GM12878 (cell line): ENCODE data around the gene UMOD.

Experiments used
- BMI1 ChIP-seq: fragments of 450-650 bp; IDR thresholded peaks from 2 replicates; pipeline ENCODE4 v1.6.1; 2016; ENCODE audit warnings: mild to moderate bottlenecking, moderate library complexity, borderline replicate concordance
- EGR1 ChIP-seq, 2 experiments: IDR thresholded peaks; 1 replicate in 1 of 2; 2 replicates in 1 of 2; pipeline ENCODE4 v1.6.1; 2011 to 2012; ENCODE audit warnings: low read depth in 2 of 2, low read length in 2 of 2, borderline replicate concordance in 1 of 2, mild to moderate bottlenecking in 1 of 2, moderate library complexity in 1 of 2
- EP300 ChIP-seq, 2 experiments: fragments of 150-350 bp in 1 of 2; IDR thresholded peaks; 2 replicates each; pipeline ENCODE4 v1.6.1; 2011 to 2012; ENCODE audit warnings: low read depth in 2 of 2, low read length in 2 of 2, borderline replicate concordance in 1 of 2, improper control_type of control experiment in 1 of 2, inconsistent platforms in 1 of 2; ENCODE audit not compliant: control insufficient read depth in 1 of 2
- EZH2 ChIP-seq: IDR thresholded peaks from 2 replicates; pipeline ENCODE4 v1.6.1; 2012; ENCODE audit warnings: low read depth, mild to moderate bottlenecking, control low read depth, inconsistent platforms, low read length, borderline replicate concordance; ENCODE audit not compliant: control insufficient read depth
- FOS ChIP-seq: IDR thresholded peaks from 3 replicates; pipeline ENCODE4 v1.6.1; 2011; ENCODE audit warnings: borderline replicate concordance; ENCODE audit not compliant: insufficient read length; ENCODE audit errors: extremely low read depth
- FOXM1 ChIP-seq: IDR thresholded peaks from 2 replicates; pipeline ENCODE4 v1.6.1; 2012; ENCODE audit warnings: low read depth, mild to moderate bottlenecking, inconsistent platforms, low read length, moderate library complexity
- MTA3 ChIP-seq: IDR thresholded peaks from 2 replicates; pipeline ENCODE4 v1.6.1; 2012; ENCODE audit warnings: low read length, inconsistent platforms, borderline replicate concordance
- NFYA ChIP-seq: IDR thresholded peaks from 2 replicates; pipeline ENCODE4 v1.6.1; 2011; ENCODE audit warnings: low read depth, mild to moderate bottlenecking, low read length, improper control_type of control experiment, borderline replicate concordance
- POLR2A ChIP-seq: IDR thresholded peaks from 2 replicates; pipeline ENCODE4 v1.6.1; 2011; ENCODE audit warnings: low read depth, mild to moderate bottlenecking, low read length
- TCF12 ChIP-seq: IDR thresholded peaks from 2 replicates; pipeline ENCODE4 v1.6.1; 2011; ENCODE audit warnings: low read depth, mild to moderate bottlenecking, low read length
- TF ChIP-seq, protein P1 (sequence below), 3 experiments: IDR thresholded peaks in 2 of 3; conservative IDR thresholded peaks in 1 of 3; 2 replicates each; pipeline ENCODE4 v1.5.1; 2011; ENCODE audit warnings: low read depth in 3 of 3, low read length in 3 of 3, mild to moderate bottlenecking in 3 of 3, control low read depth in 2 of 3, moderate library complexity in 2 of 3, inconsistent platforms in 1 of 3, mixed read lengths in 1 of 3; ENCODE audit not compliant: control insufficient read depth in 2 of 3, insufficient read depth in 1 of 3; ENCODE audit errors: extremely low read depth in 1 of 3

GRCh38 chr16:20333120-20333519, 19.4 kb downstream of the UMOD start:
- TF ChIP-seq EZH2 (no peak), BMI1 (no peak), NFYA (no peak), FOXM1 (no peak), TCF12 (no peak), MTA3 (no peak), EGR1 (IDR thresholded peaks at IDR 0.05; ENCODE audit: borderline replicate concordance in 1 of 2, low read depth in 2 of 2, low read length in 2 of 2) (no peak), POLR2A (no peak), FOS (no peak), EP300 (IDR thresholded peaks at IDR 0.05; ENCODE audit: borderline replicate concordance in 1 of 2, control insufficient read depth in 1 of 2, low read depth in 2 of 2, low read length in 2 of 2) (no peak)
- TF ChIP-seq, protein P1, sequence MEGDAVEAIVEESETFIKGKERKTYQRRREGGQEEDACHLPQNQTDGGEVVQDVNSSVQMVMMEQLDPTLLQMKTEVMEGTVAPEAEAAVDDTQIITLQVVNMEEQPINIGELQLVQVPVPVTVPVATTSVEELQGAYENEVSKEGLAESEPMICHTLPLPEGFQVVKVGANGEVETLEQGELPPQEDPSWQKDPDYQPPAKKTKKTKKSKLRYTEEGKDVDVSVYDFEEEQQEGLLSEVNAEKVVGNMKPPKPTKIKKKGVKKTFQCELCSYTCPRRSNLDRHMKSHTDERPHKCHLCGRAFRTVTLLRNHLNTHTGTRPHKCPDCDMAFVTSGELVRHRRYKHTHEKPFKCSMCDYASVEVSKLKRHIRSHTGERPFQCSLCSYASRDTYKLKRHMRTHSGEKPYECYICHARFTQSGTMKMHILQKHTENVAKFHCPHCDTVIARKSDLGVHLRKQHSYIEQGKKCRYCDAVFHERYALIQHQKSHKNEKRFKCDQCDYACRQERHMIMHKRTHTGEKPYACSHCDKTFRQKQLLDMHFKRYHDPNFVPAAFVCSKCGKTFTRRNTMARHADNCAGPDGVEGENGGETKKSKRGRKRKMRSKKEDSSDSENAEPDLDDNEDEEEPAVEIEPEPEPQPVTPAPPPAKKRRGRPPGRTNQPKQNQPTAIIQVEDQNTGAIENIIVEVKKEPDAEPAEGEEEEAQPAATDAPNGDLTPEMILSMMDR (IDR thresholded peaks at IDR 0.05 in 2 of 3, conservative IDR thresholded peaks at IDR 0.05 in 1 of 3; ENCODE audit: control insufficient read depth in 2 of 3, extremely low read depth in 1 of 3, insufficient read depth in 1 of 3, low read depth in 3 of 3, low read length in 3 of 3) = no peak
